ENCODE measurements around the gene TOP3B.

DNA sequence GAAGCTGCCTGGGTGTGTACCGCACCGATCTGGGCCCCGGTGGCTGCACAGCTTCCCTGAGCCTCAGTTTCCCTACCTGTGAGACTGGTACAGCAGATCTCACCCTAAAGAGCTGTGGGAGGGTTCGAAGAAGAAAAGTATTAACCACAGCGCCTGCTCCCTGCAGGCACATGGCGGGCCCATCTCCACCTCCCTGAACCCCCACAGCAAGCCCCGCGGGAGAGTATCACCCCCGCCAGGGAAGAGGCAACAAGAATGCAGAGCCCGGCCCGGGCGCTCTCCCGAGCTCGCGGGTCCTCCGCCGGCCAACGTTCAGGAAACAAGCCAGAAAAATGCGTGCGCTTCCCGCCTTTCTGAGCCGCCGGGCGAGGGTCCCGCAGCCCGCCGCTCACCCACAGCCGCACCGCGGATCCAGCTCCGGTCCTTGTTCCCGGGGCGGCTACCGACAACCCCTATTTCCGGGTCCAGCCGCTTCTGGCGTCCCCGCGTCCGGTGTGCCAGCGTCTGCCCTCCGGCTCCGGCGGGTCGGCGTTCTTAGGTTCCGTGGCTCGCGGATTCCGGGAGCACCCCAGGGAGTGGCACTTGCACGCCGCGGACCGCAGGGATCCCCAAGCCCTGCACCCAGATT lies at the start of gene TOP3B:
- TF ChIP-seq, protein P1, sequence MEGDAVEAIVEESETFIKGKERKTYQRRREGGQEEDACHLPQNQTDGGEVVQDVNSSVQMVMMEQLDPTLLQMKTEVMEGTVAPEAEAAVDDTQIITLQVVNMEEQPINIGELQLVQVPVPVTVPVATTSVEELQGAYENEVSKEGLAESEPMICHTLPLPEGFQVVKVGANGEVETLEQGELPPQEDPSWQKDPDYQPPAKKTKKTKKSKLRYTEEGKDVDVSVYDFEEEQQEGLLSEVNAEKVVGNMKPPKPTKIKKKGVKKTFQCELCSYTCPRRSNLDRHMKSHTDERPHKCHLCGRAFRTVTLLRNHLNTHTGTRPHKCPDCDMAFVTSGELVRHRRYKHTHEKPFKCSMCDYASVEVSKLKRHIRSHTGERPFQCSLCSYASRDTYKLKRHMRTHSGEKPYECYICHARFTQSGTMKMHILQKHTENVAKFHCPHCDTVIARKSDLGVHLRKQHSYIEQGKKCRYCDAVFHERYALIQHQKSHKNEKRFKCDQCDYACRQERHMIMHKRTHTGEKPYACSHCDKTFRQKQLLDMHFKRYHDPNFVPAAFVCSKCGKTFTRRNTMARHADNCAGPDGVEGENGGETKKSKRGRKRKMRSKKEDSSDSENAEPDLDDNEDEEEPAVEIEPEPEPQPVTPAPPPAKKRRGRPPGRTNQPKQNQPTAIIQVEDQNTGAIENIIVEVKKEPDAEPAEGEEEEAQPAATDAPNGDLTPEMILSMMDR (IDR thresholded peaks at IDR 0.05), result peak in 1 of 6 experiments; percentile 38
- TF ChIP-seq POLR2A (IDR thresholded peaks at IDR 0.05), result peak in 1 of 4 donors; percentile 32
